GM12865 (cell line): ENCODE measurements around the gene CACNA1B.

Experiments used
- DNase-seq: peaks from one replicate; pipeline ENCODE4 v3.0.0; 2010; ENCODE audit warnings: low read depth
- H3K4me3 ChIP-seq: 2 replicates; pipeline ENCODE4 v1.5.1; 2011; ENCODE audit warnings: mild to moderate bottlenecking, low read depth, low read length, control low read depth
- CTCF ChIP-seq: IDR thresholded peaks from 2 replicates; pipeline ENCODE4 v1.5.1; 2011; ENCODE audit warnings: low read length, control low read depth, low read depth, inconsistent platforms; ENCODE audit not compliant: insufficient read depth; ENCODE audit errors: missing control alignments

Gene CACNA1B

GRCh38 chr9:137986268-137987099 is 108.9 kb downstream of the CACNA1B start:
- TF ChIP-seq CTCF: no peak
- no peak overlapping the region for H3K4me3 ChIP-seq

GRCh38 chr9:137987244-137988030 is 109.9 kb downstream of the CACNA1B start:
- no peak overlapping the region for H3K4me3 ChIP-seq
- TF ChIP-seq CTCF: no peak
- no peak for DNase-seq

More at GRCh38 chr9:137986268-137987099, 108.9 kb downstream of the CACNA1B start:
- DNase-seq: no peak

- TF ChIP-seq CTCF: no peak
- no peak overlapping the region for H3K4me3 ChIP-seq
- DNase-seq: no peak
Measured at GRCh38 chr9:137988051-137988450, 110.5 kb downstream of the CACNA1B start.

- TF ChIP-seq CTCF: no peak
- H3K4me3 ChIP-seq: no peak overlapping the region
- DNase-seq: no peak
Measured at GRCh38 chr9:137988701-137989100, 111.1 kb downstream of the CACNA1B start.

GRCh38 chr9:137989156-137989555 is 111.6 kb downstream of the CACNA1B start:
- no peak overlapping the region for H3K4me3 ChIP-seq
- TF ChIP-seq CTCF: no peak
- DNase-seq: no peak

GRCh38 chr9:137989999-137990715 is 112.6 kb downstream of the CACNA1B start:
- TF ChIP-seq CTCF: no peak
- H3K4me3 ChIP-seq: no peak overlapping the region
- DNase-seq: no peak
